ENCODE measurements around the gene DUSP22. TPM values are rescaled to one million over a fixed set of nuclear protein-coding genes. Genes with fewer than 3 reads are reported as not detected.

Gene DUSP22
- polyA plus RNA-seq, 1 of the 3 experiments (the other 2 are of a cell fraction): 6.8 TPM

GRCh38 chr6:315226-315625 is 22.9 kb downstream of the DUSP22 start:
- Histone ChIP-seq H3K79me2 (ENCODE audit: insufficient read depth) (no peaks in the 10 kb centered on the region), H3K36me3 (replicated peaks in 1 of 2; ENCODE audit: control insufficient read depth in 1 of 2, insufficient read depth in 2 of 2, low read length in 1 of 2) (no peaks in the 10 kb centered on the region), H3K9me3 (no peaks in the 10 kb centered on the region), H3K4me2 (no peak overlapping the region), H4K20me1 (ENCODE audit: insufficient read depth) (no peaks in the 10 kb centered on the region), H2AFZ (ENCODE audit: low read depth) (no peak overlapping the region), H3K9me2 (no peaks in the 10 kb centered on the region), H3K27me3 (ENCODE audit: insufficient read depth) (peaks cover 8% of the 10 kb centered on the region; the same call in 1 of the 2 replicates), H3K4me1 (ENCODE audit: control insufficient read depth in 1 of 2, insufficient read depth in 2 of 2, low read depth in 1 of 2, low read length in 1 of 2) (no peaks in the 10 kb centered on the region; a peak in 1 of 4 replicates), H3K27ac (ENCODE audit: low read depth in 2 of 2, low read length in 1 of 2) (no peak overlapping the region), H3K9ac (no peak overlapping the region), H3F3A (replicated peaks; ENCODE audit: insufficient read depth) (no peaks in the 10 kb centered on the region), H3K4me3 (ENCODE audit: low read depth in 2 of 2, low read length in 1 of 2) (no peak overlapping the region)
- CTCF ChIA-PET: interaction anchor here (1.2 kb wide), 2 partner anchors 9 to 23 kb away, joined by 3 to 4 read pairs; no protein-coding TSS in a partner anchor
- WGBS (ENCODE audit: low lambda C conversion rate): 46% methylated on average over 6 of the region's 6 CpGs
- DNase-seq: no peak
- no peak for TF ChIP-seq SMC3 (IDR thresholded peaks at IDR 0.05; ENCODE audit: low read depth, low read length)
- TF ChIP-seq EZH2phosphoT487 (IDR thresholded peaks at IDR 0.05; ENCODE audit: borderline replicate concordance, low read depth): no peak
- no peak for TF ChIP-seq RXRA (IDR thresholded peaks at IDR 0.05; ENCODE audit: borderline replicate concordance, low read depth)
- no peak for TF ChIP-seq RFX5 (IDR thresholded peaks at IDR 0.05; ENCODE audit: low read length)
- no peak for TF ChIP-seq CHD2 (IDR thresholded peaks at IDR 0.05; ENCODE audit: low read length, partially characterized antibody)
- TF ChIP-seq FOXM1 (IDR thresholded peaks at IDR 0.05; ENCODE audit: low read depth): no peak
- TF ChIP-seq JUND (IDR thresholded peaks at IDR 0.05): no peak
- no peak for TF ChIP-seq TEAD4 (IDR thresholded peaks at IDR 0.05; ENCODE audit: borderline replicate concordance, insufficient read depth)
- TF ChIP-seq REST (IDR thresholded peaks at IDR 0.05; ENCODE audit: low read depth, low read length): no peak
- TF ChIP-seq FOXJ3 (CRISPR knock-in tag; IDR thresholded peaks at IDR 0.05): no peak
- no peak for TF ChIP-seq TAF1 (IDR thresholded peaks at IDR 0.05; ENCODE audit: borderline replicate concordance, low read depth, low read length)
- TF ChIP-seq MAX (IDR thresholded peaks at IDR 0.05; ENCODE audit: low read depth): no peak
- POLR2A ChIA-PET: no interaction called here

GRCh38 chr6:315921-316752 is 23.9 kb downstream of the DUSP22 start:
- Histone ChIP-seq H3K79me2 (ENCODE audit: insufficient read depth) (no peaks in the 10 kb centered on the region), H3K9me3 (no peaks in the 10 kb centered on the region), H3K4me3 (ENCODE audit: low read depth in 2 of 2, low read length in 1 of 2) (no peak overlapping the region), H3K9me2 (no peaks in the 10 kb centered on the region), H3F3A (replicated peaks; ENCODE audit: insufficient read depth) (no peaks in the 10 kb centered on the region), H3K4me1 (ENCODE audit: control insufficient read depth in 1 of 2, insufficient read depth in 2 of 2, low read depth in 1 of 2, low read length in 1 of 2) (no peaks in the 10 kb centered on the region; a peak in 1 of 4 replicates), H3K4me2 (no peak overlapping the region), H3K9ac (no peak overlapping the region), H3K36me3 (replicated peaks in 1 of 2; ENCODE audit: control insufficient read depth in 1 of 2, insufficient read depth in 2 of 2, low read length in 1 of 2) (no peaks in the 10 kb centered on the region), H4K20me1 (ENCODE audit: insufficient read depth) (no peaks in the 10 kb centered on the region), H2AFZ (ENCODE audit: low read depth) (no peak overlapping the region), H3K27ac (ENCODE audit: low read depth in 2 of 2, low read length in 1 of 2) (no peak overlapping the region), H3K27me3 (ENCODE audit: insufficient read depth) (peaks cover 10% of the 10 kb centered on the region; the same call in 1 of the 2 replicates)
- ChIA-PET POLR2A (no interaction called here), CTCF (interaction anchor here (1.2 kb wide), 2 partner anchors 10 to 22 kb away, joined by 3 to 4 read pairs; no protein-coding TSS in a partner anchor)
- DNase-seq: no peak
- WGBS (ENCODE audit: low lambda C conversion rate): 55% methylated on average over 10 of the region's 10 CpGs
- TF ChIP-seq NRF1 (IDR thresholded peaks at IDR 0.05; ENCODE audit: low read depth, low read length): no peak
- no peak for TF ChIP-seq MXI1 (IDR thresholded peaks at IDR 0.05; ENCODE audit: low read depth, low read length)
- no peak for TF ChIP-seq USF1 (IDR thresholded peaks at IDR 0.05; ENCODE audit: borderline replicate concordance, low read depth)
- no peak for TF ChIP-seq USF2 (IDR thresholded peaks at IDR 0.05; ENCODE audit: borderline replicate concordance, low read depth, low read length)
- TF ChIP-seq JUND (IDR thresholded peaks at IDR 0.05): no peak
- TF ChIP-seq EP300 (IDR thresholded peaks at IDR 0.05; ENCODE audit: borderline replicate concordance in 1 of 2, low read depth in 1 of 2, low read length in 1 of 2): no peak
- TF ChIP-seq ELF1 (IDR thresholded peaks at IDR 0.05): no peak
- no peak for TF ChIP-seq YY1 (IDR thresholded peaks at IDR 0.05; ENCODE audit: low read depth)
- TF ChIP-seq RCOR1 (IDR thresholded peaks at IDR 0.05; ENCODE audit: low read length): no peak
